HL-60 (cell line): ENCODE measurements around the gene PROB1.

Source experiments
- DNase-seq, 2 experiments: peaks; one replicate each; pipeline ENCODE4 v3.0.0-alpha.2; 2010 to 2020; ENCODE audit warnings: low read depth in 1 of 2, low spot score in 1 of 2
- H3K27ac ChIP-seq: fragments of 250-450 bp; sonication (Bioruptor Pico); replicated peaks from 2 replicates; pipeline ENCODE4 v1.5.1; 2020; ENCODE audit warnings: mild to moderate bottlenecking, moderate library complexity
- H3K27me3 ChIP-seq: fragments of 250-450 bp; sonication (Bioruptor Pico); 2 replicates; pipeline ENCODE4 v1.5.1; 2021; ENCODE audit warnings: mild to moderate bottlenecking, moderate library complexity; ENCODE audit not compliant: insufficient read depth, poor library complexity, severe bottlenecking
- H3K4me3 ChIP-seq: replicated peaks from 2 replicates; pipeline ENCODE4 v1.5.1; 2011; ENCODE audit warnings: mild to moderate bottlenecking, control low read depth, low read length; ENCODE audit not compliant: insufficient read depth
- CTCF ChIP-seq: IDR thresholded peaks from one replicate; pipeline ENCODE4 v1.5.1; 2011; ENCODE audit warnings: low read length, control low read depth, inconsistent platforms; ENCODE audit not compliant: insufficient read depth
- GABPA ChIP-seq: IDR thresholded peaks from 2 replicates; pipeline ENCODE4 v1.6.1; 2012; ENCODE audit warnings: low read depth
- POLR2AphosphoS5 ChIP-seq: IDR thresholded peaks from 2 replicates; pipeline ENCODE4 v1.6.1; 2012; ENCODE audit warnings: low read depth
- REST ChIP-seq: IDR thresholded peaks from 2 replicates; pipeline ENCODE4 v1.6.1; 2012; ENCODE audit warnings: low read depth; ENCODE audit not compliant: insufficient replicate concordance
- SPI1 ChIP-seq: IDR thresholded peaks from 2 replicates; pipeline ENCODE4 v1.6.1; 2012; ENCODE audit warnings: low read depth, mild to moderate bottlenecking, borderline replicate concordance

The PROB1 gene

GRCh38 chr5:139374909-139375308, 20.0 kb downstream of the PROB1 start:
- Histone ChIP-seq H3K27me3 (no peaks in the 10 kb centered on the region), H3K4me3 (no peak overlapping the region), H3K27ac (no peak overlapping the region)
- DNase-seq: no peak
- TF ChIP-seq CTCF: no peak
- TF ChIP-seq GABPA: no peak
- TF ChIP-seq POLR2AphosphoS5: no peak
- no peak for TF ChIP-seq REST
- no peak for TF ChIP-seq SPI1

GRCh38 chr5:139371482-139372435, 23.1 kb downstream of the PROB1 start:
- Histone ChIP-seq H3K4me3 (no peak overlapping the region), H3K27me3 (no peaks in the 10 kb centered on the region), H3K27ac (no peak overlapping the region)
- no peak for DNase-seq
- TF ChIP-seq GABPA (no peak), CTCF (no peak), POLR2AphosphoS5 (no peak), REST (no peak), SPI1 (no peak)

GRCh38 chr5:139369181-139369580, 25.7 kb downstream of the PROB1 start:
- Histone ChIP-seq H3K27ac (no peak overlapping the region), H3K27me3 (no peaks in the 10 kb centered on the region), H3K4me3 (no peak overlapping the region)
- no peak for DNase-seq
- TF ChIP-seq POLR2AphosphoS5: no peak
- TF ChIP-seq REST: no peak
- TF ChIP-seq SPI1: no peak
- no peak for TF ChIP-seq CTCF
- no peak for TF ChIP-seq GABPA
